NOMO-1 (cell line): Measurements from ENCODE around the gene APCDD1L.
"Not testable (repeated sequence)": the region's sequence is repeated elsewhere in the genome, so short reads cannot be mapped to it uniquely, and the experiment has no call there.

ENCODE experiments used
- DNase-seq, 2 experiments: peaks; one replicate each; lab custom pipeline; 2025; ENCODE audit not compliant: unreplicated experiment in 2 of 2; lab: John Stamatoyannopoulos, UW

APCDD1L gene

GRCh38 chr20:58418949-58419748 is 96.0 kb downstream of the APCDD1L start:
- no peak for DNase-seq

- no peak for DNase-seq
Measured at GRCh38 chr20:58417438-58417837, 97.8 kb downstream of the APCDD1L start.

- DNase-seq = no peak
Measured at GRCh38 chr20:58416835-58417234, 98.4 kb downstream of the APCDD1L start.

- DNase-seq = no peak
Measured at GRCh38 chr20:58416057-58416456, 99.1 kb downstream of the APCDD1L start.

- DNase-seq = not testable (repeated sequence)
Measured at GRCh38 chr20:58414786-58415185, 100.4 kb downstream of the APCDD1L start.

DNA sequence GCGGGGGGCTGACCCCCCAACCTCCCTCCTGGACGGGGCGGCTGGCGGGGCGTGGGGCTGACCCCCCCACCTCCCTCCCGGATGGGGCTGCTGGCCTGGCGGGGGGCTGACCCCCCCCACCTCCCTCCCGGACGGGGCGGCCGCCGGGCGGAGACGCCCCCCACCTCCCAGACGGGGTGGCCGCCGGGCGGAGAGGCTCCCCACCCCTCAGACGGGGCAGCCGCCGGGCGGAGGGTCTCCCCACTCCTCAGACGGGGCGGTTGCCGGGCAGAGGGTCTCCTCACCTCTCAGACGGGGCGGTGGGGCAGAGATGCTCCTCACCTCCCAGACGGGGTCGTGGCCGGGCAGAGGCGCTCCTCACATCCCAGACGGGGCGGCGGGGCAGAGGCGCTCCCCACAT is 101.0 kb downstream of the APCDD1L start:
- DNase-seq = not testable (repeated sequence)
